HG03135 (cell line): ENCODE results near the gene NT5M.

Experiments
- ATAC-seq: cut with Tn5 transposase; IDR thresholded peaks from one replicate; pipeline ENCODE4 v1.9.1; 2021; ENCODE audit warnings: mild to moderate bottlenecking, moderate library complexity; ENCODE audit not compliant: unreplicated experiment

The NT5M gene

DNA sequence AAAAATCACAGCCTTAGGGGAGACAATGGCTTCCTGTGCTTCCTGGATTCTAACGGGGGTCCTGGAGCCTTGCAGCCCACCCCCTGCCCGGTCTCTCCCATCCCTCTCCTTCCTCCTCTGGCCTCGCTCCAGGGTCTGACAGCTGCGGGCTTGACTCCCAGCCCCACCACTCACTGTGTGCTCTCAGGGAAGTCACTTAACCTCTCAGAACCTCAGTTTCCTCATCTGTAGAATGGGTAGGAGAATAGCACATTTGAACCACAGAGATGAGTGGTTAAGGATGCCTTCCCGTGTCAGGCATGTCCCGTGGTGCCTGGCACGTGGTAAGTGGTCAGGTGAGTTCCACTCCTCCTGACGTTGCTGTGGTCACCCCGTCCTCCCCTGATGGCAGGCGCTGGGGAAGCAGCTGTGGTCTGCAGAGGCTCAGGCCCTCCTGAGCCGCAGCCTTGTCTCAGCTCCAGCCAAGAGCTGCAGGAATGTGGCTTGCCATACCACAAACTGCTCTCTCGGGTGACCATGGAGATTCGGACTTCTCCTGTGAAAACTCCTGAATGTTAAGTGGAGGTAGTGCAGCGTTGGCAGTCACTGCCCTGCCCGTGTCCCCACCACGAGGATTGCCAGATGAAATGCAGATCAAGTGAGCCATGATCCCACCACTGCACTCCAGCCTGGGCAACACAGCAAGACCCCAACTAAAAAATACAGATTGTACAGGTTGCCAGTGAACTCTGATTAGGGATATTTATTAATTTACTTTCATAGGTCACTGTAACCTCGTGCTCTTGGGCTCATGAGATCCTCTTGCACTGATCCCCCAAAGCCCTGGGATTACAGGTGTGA is 85.7 kb downstream of the NT5M start:
- ATAC-seq: no peak

DNA sequence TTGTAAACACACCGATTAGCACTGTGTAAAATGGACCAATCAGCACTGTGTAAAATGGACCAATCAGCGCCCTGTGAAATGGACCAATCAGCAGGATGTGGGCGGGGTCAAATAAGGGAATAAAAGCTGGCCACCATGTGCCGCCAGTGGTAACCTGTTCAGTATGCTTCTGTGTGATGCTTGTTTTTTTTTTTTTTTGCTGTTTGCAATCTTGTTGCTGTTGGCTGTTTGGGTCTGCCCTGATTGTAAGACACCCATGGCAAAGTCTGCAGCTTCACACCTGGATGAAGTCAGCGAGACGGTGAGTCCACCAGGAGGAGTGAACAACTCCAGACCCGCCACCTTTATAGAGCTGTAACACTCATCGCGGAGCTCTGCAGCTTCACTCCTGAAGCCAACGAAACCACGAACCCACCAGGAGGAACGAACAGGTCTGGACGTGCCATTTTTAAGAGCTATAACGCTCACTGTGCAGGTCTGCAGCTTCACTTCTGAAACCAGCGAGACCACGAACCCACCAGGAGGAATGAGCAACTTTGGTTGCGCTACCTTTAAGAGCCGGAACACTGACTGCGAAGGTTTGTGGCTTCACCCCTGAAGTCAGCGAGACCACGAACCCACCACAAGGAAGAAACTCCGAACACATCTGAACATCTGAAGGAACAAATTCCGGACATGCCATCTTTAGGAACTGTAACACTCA is 88.6 kb downstream of the NT5M start:
- ATAC-seq: no peak

GRCh38 chr17:17393976-17394375 is 90.8 kb downstream of the NT5M start:
- no peak for ATAC-seq

- no peak for ATAC-seq
Measured at GRCh38 chr17:17394494-17394893, 91.3 kb downstream of the NT5M start.

- no peak for ATAC-seq
Measured at GRCh38 chr17:17395246-17395802, 92.2 kb downstream of the NT5M start.

DNA sequence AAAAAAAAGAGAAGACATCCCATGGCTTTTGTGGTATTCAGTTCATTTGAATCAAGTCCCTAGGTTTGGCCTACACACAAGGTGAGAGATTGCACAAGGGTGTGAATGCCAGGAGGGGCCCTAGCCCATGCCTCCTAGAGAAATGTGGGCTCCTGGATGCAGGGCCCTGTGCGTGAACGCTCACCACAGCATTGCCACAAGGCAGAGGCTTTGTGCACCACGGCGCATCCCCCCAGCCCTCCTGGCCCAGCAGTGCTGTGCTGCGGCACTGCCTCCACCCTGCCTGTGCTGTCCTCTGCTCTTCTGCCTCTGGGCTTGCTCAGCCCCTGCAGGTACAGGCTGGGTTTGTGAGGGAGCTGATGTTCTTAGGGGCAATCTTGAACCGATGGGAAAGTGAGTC is 92.7 kb downstream of the NT5M start:
- ATAC-seq: no peak
